H9 (cell line): ENCODE results near the gene DDX51. TPM values are rescaled to one million over a fixed set of nuclear protein-coding genes. Genes with fewer than 3 reads are reported as not detected.

ENCODE experiments used
- DNase-seq: peaks from one replicate; pipeline ENCODE4 v3.0.0-alpha.2; 2017
- H2AFZ ChIP-seq: one replicate; pipeline ENCODE4 v1.6.1; 2013; ENCODE audit warnings: mild to moderate bottlenecking, low read length, control low read depth, moderate library complexity
- H2AK5ac ChIP-seq: 2 replicates; pipeline ENCODE4 v1.6.1; 2013; ENCODE audit warnings: low read length, control low read depth, mixed read lengths; ENCODE audit not compliant: insufficient read length
- H2BK120ac ChIP-seq: one replicate; pipeline ENCODE4 v1.6.1; 2013; ENCODE audit warnings: low read depth, mild to moderate bottlenecking, low read length, control low read depth, inconsistent platforms; ENCODE audit not compliant: poor library complexity, severe bottlenecking
- H2BK12ac ChIP-seq: 2 replicates; pipeline ENCODE4 v1.6.1; 2013; ENCODE audit warnings: low read length, control low read depth, mixed read lengths, low read depth; ENCODE audit not compliant: insufficient read length
- H2BK15ac ChIP-seq: 2 replicates; pipeline ENCODE4 v1.6.1; 2013; ENCODE audit warnings: low read depth, low read length, control low read depth
- H2BK20ac ChIP-seq: one replicate; pipeline ENCODE4 v1.6.1; 2013; ENCODE audit warnings: low read depth, mild to moderate bottlenecking, low read length, control low read depth, inconsistent platforms; ENCODE audit not compliant: poor library complexity, severe bottlenecking
- H2BK5ac ChIP-seq: 2 replicates; pipeline ENCODE4 v1.6.1; 2013; ENCODE audit warnings: low read length, control low read depth, mixed read lengths; ENCODE audit not compliant: insufficient read length
- H3K14ac ChIP-seq: 2 replicates; pipeline ENCODE4 v1.6.1; 2013; ENCODE audit warnings: low read length, control low read depth; ENCODE audit not compliant: insufficient read depth
- H3K18ac ChIP-seq: 2 replicates; pipeline ENCODE4 v1.6.1; 2013; ENCODE audit warnings: low read depth, mild to moderate bottlenecking, mixed read lengths, low read length, control low read depth; ENCODE audit not compliant: insufficient read length
- H3K23ac ChIP-seq: 2 replicates; pipeline ENCODE4 v1.6.1; 2013; ENCODE audit warnings: low read length, control low read depth, mixed read lengths, low read depth; ENCODE audit not compliant: insufficient read length
- H3K23me2 ChIP-seq: 2 replicates; pipeline ENCODE4 v1.6.1; 2013; ENCODE audit warnings: low read depth, mild to moderate bottlenecking, mixed read lengths, low read length, control low read depth; ENCODE audit not compliant: insufficient read length, poor library complexity, severe bottlenecking
- H3K27ac ChIP-seq: 2 replicates; pipeline ENCODE4 v1.5.1; 2013; ENCODE audit warnings: low read length, control low read depth, mixed read lengths, low read depth; ENCODE audit not compliant: insufficient read length
- H3K27me3 ChIP-seq: 2 replicates; pipeline ENCODE4 v1.6.1; 2013; ENCODE audit warnings: low read length, control low read depth, inconsistent platforms; ENCODE audit not compliant: insufficient read depth
- H3K4ac ChIP-seq: 2 replicates; pipeline ENCODE4 v1.6.1; 2013; ENCODE audit warnings: low read depth, mild to moderate bottlenecking, control low read depth, inconsistent platforms, low read length, moderate library complexity
- H3K4me1 ChIP-seq: 2 replicates; pipeline ENCODE4 v1.6.1; 2013; ENCODE audit warnings: low read length, control low read depth, inconsistent platforms; ENCODE audit not compliant: insufficient read depth
- H3K4me2 ChIP-seq: 2 replicates; pipeline ENCODE4 v1.6.1; 2013; ENCODE audit warnings: low read length, control low read depth, mixed read lengths; ENCODE audit not compliant: insufficient read length, insufficient read depth
- H3K56ac ChIP-seq: 2 replicates; pipeline ENCODE4 v1.6.1; 2013; ENCODE audit warnings: low read depth, mild to moderate bottlenecking, mixed read lengths, low read length, control low read depth; ENCODE audit not compliant: insufficient read length
- H3K79me1 ChIP-seq: 2 replicates; pipeline ENCODE4 v1.6.1; 2013; ENCODE audit warnings: low read depth, mild to moderate bottlenecking, moderate library complexity, low read length, control low read depth, inconsistent platforms; ENCODE audit not compliant: insufficient read depth, poor library complexity, severe bottlenecking
- H3K79me2 ChIP-seq: 2 replicates; pipeline ENCODE4 v1.6.1; 2013; ENCODE audit warnings: low read length, control low read depth, inconsistent platforms; ENCODE audit not compliant: insufficient read depth
- H3K9ac ChIP-seq: 2 replicates; pipeline ENCODE4 v1.6.1; 2013; ENCODE audit warnings: low read length, control low read depth, mixed read lengths; ENCODE audit not compliant: insufficient read length; ENCODE audit errors: extremely low read depth
- H3K9me3 ChIP-seq: one replicate; pipeline ENCODE4 v1.6.1; 2013; ENCODE audit warnings: low read depth, low read length, inconsistent platforms; ENCODE audit not compliant: control insufficient read depth
- H3T11ph ChIP-seq: one replicate; pipeline ENCODE4 v1.6.1; 2013; ENCODE audit warnings: mild to moderate bottlenecking, low read length, control low read depth, inconsistent platforms
- H4K20me1 ChIP-seq: one replicate; pipeline ENCODE4 v1.6.1; 2013; ENCODE audit not compliant: control insufficient read depth, insufficient read length, insufficient read depth
- H4K5ac ChIP-seq: 2 replicates; pipeline ENCODE4 v1.6.1; 2013; ENCODE audit warnings: low read depth, mild to moderate bottlenecking, mixed read lengths, low read length, control low read depth; ENCODE audit not compliant: insufficient read length
- H4K8ac ChIP-seq: replicated peaks from 2 replicates; pipeline ENCODE4 v1.6.1; 2013; ENCODE audit warnings: low read length, control low read depth, mixed read lengths, low read depth; ENCODE audit not compliant: insufficient read length
- H4K91ac ChIP-seq: 2 replicates; pipeline ENCODE4 v1.6.1; 2013; ENCODE audit warnings: low read depth, mild to moderate bottlenecking, moderate library complexity, mixed read lengths, low read length, control low read depth; ENCODE audit not compliant: insufficient read length
- H3K27ac Mint-ChIP-seq, 3 experiments: 2 replicates in 2 of 3; 3 replicates in 1 of 3; pipeline ENCODE4 v1.8.0; 2020 to 2021; ENCODE audit warnings: mixed read lengths in 3 of 3, mild to moderate bottlenecking in 1 of 3, moderate library complexity in 1 of 3
- H3K27me3 Mint-ChIP-seq: 2 replicates; pipeline ENCODE4 v1.8.0; 2021; ENCODE audit warnings: low read depth, mild to moderate bottlenecking, moderate library complexity, mixed read lengths
- H3K36me3 Mint-ChIP-seq, 3 experiments: 2 replicates in 2 of 3; 3 replicates in 1 of 3; pipeline ENCODE4 v1.8.0; 2020 to 2021; ENCODE audit warnings: low read depth in 3 of 3, mixed read lengths in 3 of 3; ENCODE audit not compliant: insufficient read depth in 1 of 3
- H3K4me1 Mint-ChIP-seq, 2 experiments: 2 replicates each; pipeline ENCODE4 v1.8.0; 2020; ENCODE audit warnings: mixed read lengths in 2 of 2
- H3K4me3 Mint-ChIP-seq, 2 experiments: 2 replicates in 1 of 2; 3 replicates in 1 of 2; pipeline ENCODE4 v1.8.0; 2020 to 2021; ENCODE audit warnings: mild to moderate bottlenecking in 2 of 2, mixed read lengths in 2 of 2, moderate library complexity in 1 of 2
- H3K9me3 Mint-ChIP-seq, 2 experiments: 2 replicates in 1 of 2; 3 replicates in 1 of 2; pipeline ENCODE4 v1.8.0; 2020; ENCODE audit warnings: mild to moderate bottlenecking in 2 of 2, mixed read lengths in 2 of 2, moderate library complexity in 1 of 2
- WGBS: extraction: QIAGEN DNeasy Blood & Tissue Kit; methylation state at CpG from one replicate; pipeline ENCODE4 v1.1.7; 2013; ENCODE audit warnings: missing lambda C conversion rate, low lambda C conversion rate, mixed read lengths; ENCODE audit not compliant: insufficient read length; ENCODE audit errors: extremely low coverage; 5-methylcytosine and 5-hydroxymethylcytosine counted together
- total RNA-seq: library from RNA; stranded (reverse); gene quantifications from 2 replicates; pipeline ENCODE4 v1.2.1, GENCODE V29; 2021
- TF ChIP-seq, protein P1 (sequence below): fragments of 200-600 bp; sonication (generic); conservative IDR thresholded peaks from 3 replicates; pipeline ENCODE4 v1.8.0; 2021; ENCODE audit warnings: antibody characterized with exemption, mild to moderate bottlenecking

Gene DDX51
- total RNA-seq, 1 experiment from 2014 or later, result 37.9 TPM

DNA sequence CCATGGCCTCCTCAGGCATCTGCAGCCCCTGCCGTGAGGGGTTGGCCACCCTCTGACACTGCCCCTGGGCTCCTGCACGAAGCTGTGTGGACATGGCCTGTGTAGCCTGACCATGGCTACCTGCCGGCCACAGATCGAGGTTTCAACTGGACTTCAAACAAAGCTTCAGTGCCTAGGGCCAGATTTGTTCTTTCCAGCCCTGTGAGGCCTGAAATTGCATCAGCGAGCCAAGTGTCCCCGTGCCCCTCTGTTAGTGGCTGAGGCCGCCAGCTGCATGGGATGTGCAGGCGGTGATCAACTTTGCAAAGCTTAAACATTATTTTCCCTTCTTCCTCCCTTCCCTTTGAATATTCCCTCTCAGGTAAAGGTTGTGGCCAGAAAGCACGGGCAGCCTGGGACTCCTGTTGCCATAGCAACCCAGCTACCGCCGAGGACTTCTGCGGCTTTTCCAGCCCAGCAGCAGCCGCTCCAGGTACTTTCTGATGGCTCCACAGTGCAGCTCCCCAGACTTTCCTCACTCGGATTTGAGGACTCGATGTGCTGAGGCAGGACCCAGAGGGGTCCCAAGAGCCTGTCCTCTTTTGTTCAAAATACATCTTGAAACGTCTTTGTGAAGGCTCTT is 35.8 kb downstream of the DDX51 start:
- Mint-ChIP-seq H3K27me3 (no peaks in the 10 kb centered on the region), H3K9me3 (no peaks in the 10 kb centered on the region), H3K36me3 (peaks cover 18 to 44% (median 31%) of the 10 kb centered on the region in 3 experiments; a peak in 6 of 7 replicates), H3K4me3 (no peak overlapping the region), H3K27ac (peak overlapping the region in 2 of 3 experiments; percentile 71 to 78; a peak in 4 of 7 replicates), H3K4me1 (peaks cover 5 to 17% of the 10 kb centered on the region in 2 experiments)
- no CpG with 5 or more reads among the region's 16 CpGs for WGBS
- TF ChIP-seq, protein P1, sequence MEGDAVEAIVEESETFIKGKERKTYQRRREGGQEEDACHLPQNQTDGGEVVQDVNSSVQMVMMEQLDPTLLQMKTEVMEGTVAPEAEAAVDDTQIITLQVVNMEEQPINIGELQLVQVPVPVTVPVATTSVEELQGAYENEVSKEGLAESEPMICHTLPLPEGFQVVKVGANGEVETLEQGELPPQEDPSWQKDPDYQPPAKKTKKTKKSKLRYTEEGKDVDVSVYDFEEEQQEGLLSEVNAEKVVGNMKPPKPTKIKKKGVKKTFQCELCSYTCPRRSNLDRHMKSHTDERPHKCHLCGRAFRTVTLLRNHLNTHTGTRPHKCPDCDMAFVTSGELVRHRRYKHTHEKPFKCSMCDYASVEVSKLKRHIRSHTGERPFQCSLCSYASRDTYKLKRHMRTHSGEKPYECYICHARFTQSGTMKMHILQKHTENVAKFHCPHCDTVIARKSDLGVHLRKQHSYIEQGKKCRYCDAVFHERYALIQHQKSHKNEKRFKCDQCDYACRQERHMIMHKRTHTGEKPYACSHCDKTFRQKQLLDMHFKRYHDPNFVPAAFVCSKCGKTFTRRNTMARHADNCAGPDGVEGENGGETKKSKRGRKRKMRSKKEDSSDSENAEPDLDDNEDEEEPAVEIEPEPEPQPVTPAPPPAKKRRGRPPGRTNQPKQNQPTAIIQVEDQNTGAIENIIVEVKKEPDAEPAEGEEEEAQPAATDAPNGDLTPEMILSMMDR, result no peak
- H2BK5ac ChIP-seq, result no peak overlapping the region
- H3K14ac ChIP-seq, result no peak overlapping the region; the same call in 1 of the 2 replicates
- no peak overlapping the region for H3K27ac ChIP-seq
- H3K27me3 ChIP-seq, result no peaks in the 10 kb centered on the region
- no peak overlapping the region for H4K8ac ChIP-seq
- H3K23me2 ChIP-seq, result no peaks in the 10 kb centered on the region
- no peak overlapping the region for H2BK12ac ChIP-seq
- H3K4me2 ChIP-seq, result no peak overlapping the region
- no peak overlapping the region for H2BK15ac ChIP-seq
- peak; percentile 69 for DNase-seq
- H2AFZ ChIP-seq, result no peak overlapping the region
- no peaks in the 10 kb centered on the region for H3K9me3 ChIP-seq
- no peaks in the 10 kb centered on the region; the same call in 1 of the 2 replicates for H3K4me1 ChIP-seq
- no peak overlapping the region for H2BK120ac ChIP-seq
- no peak overlapping the region for H3T11ph ChIP-seq
- no peak overlapping the region for H3K56ac ChIP-seq
- H3K18ac ChIP-seq, result no peak overlapping the region
- no peaks in the 10 kb centered on the region for H3K79me2 ChIP-seq
- H2BK20ac ChIP-seq, result no peak overlapping the region
- H3K4ac ChIP-seq, result no peak overlapping the region
- no peaks in the 10 kb centered on the region for H4K20me1 ChIP-seq
- no peak overlapping the region for H3K23ac ChIP-seq
- no peak overlapping the region for H4K91ac ChIP-seq
- no peak overlapping the region for H3K9ac ChIP-seq
- no peak overlapping the region for H4K5ac ChIP-seq
- H3K79me1 ChIP-seq, result no peaks in the 10 kb centered on the region
- no peak overlapping the region for H2AK5ac ChIP-seq
